Astrocyte of the cerebellum (primary cell): ENCODE results near the gene SLC43A2.
"Not testable (repeated sequence)": the region's sequence is repeated elsewhere in the genome, so short reads cannot be mapped to it uniquely, and the experiment has no call there.

ENCODE experiments used
- DNase-seq: peaks from one replicate; pipeline ENCODE4 v3.0.0-alpha.2; 2011; ENCODE audit warnings: low read depth
- H3K4me3 ChIP-seq: 2 replicates; pipeline ENCODE4 v1.5.1; 2011; ENCODE audit warnings: mild to moderate bottlenecking, low read depth, low read length, moderate library complexity
- in situ Hi-C: cut with HindIII; loops from 2 replicates; pipeline ENCODE4 v1.10.0; 2017; ENCODE audit warnings: low sequenced_read_pairs
- TF ChIP-seq, protein P1 (sequence below): IDR thresholded peaks from 2 replicates; pipeline ENCODE4 v1.5.1; 2012; ENCODE audit warnings: low read length, low read depth, moderate library complexity, mild to moderate bottlenecking; ENCODE audit errors: missing control alignments

SLC43A2 gene

GRCh38 chr17:1529863-1530262 lies 98.8 kb downstream of the SLC43A2 start:
- no peak for DNase-seq
- TF ChIP-seq, protein P1, sequence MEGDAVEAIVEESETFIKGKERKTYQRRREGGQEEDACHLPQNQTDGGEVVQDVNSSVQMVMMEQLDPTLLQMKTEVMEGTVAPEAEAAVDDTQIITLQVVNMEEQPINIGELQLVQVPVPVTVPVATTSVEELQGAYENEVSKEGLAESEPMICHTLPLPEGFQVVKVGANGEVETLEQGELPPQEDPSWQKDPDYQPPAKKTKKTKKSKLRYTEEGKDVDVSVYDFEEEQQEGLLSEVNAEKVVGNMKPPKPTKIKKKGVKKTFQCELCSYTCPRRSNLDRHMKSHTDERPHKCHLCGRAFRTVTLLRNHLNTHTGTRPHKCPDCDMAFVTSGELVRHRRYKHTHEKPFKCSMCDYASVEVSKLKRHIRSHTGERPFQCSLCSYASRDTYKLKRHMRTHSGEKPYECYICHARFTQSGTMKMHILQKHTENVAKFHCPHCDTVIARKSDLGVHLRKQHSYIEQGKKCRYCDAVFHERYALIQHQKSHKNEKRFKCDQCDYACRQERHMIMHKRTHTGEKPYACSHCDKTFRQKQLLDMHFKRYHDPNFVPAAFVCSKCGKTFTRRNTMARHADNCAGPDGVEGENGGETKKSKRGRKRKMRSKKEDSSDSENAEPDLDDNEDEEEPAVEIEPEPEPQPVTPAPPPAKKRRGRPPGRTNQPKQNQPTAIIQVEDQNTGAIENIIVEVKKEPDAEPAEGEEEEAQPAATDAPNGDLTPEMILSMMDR, result no peak
- no peak overlapping the region for H3K4me3 ChIP-seq
- in situ Hi-C loops, result no loop called here

DNA sequence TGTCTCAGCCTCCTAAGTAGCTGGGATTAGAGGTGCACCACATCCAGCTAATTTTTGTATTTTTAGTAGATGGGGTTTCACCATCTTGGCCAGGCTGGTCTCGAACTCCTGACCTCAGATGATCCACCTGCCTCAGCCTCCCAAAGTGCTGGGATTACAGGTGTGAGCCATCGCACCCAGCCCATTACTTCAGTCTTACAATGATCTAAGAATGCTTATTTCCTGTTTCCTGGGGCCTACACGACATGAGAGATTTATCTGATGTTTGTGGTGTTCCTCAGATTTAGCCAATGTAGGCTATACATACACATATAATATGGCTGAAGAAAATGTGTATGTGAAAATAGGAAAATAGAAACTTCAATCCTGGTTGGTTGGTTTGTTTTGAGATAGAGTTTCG lies 101.8 kb downstream of the SLC43A2 start:
- in situ Hi-C loops, DNase-seq, H3K4me3 ChIP-seq: not testable (repeated sequence)

GRCh38 chr17:1522626-1523025 lies 106.0 kb downstream of the SLC43A2 start:
- no peak overlapping the region for H3K4me3 ChIP-seq
- DNase-seq, result no peak
- TF ChIP-seq, protein P1, result no peak
- in situ Hi-C loops, result no loop called here

GRCh38 chr17:1521086-1521640 lies 107.5 kb downstream of the SLC43A2 start:
- in situ Hi-C loops, result no loop called here

GRCh38 chr17:1519678-1520077 lies 109.0 kb downstream of the SLC43A2 start:
- no peak for DNase-seq
- TF ChIP-seq, protein P1, result no peak
- no peak overlapping the region for H3K4me3 ChIP-seq
- in situ Hi-C loops, result no loop called here

More at GRCh38 chr17:1521086-1521640, 107.5 kb downstream of the SLC43A2 start:
- DNase-seq, result no peak
- TF ChIP-seq, protein P1, result no peak
- no peak overlapping the region for H3K4me3 ChIP-seq
